GM19438 (cell line): ENCODE data around the gene ADAMTS4.

Source experiments
- ATAC-seq: cut with Tn5 transposase; IDR thresholded peaks from one replicate; pipeline ENCODE4 v1.9.1; 2021; ENCODE audit warnings: low read depth; ENCODE audit not compliant: unreplicated experiment

Gene ADAMTS4

DNA sequence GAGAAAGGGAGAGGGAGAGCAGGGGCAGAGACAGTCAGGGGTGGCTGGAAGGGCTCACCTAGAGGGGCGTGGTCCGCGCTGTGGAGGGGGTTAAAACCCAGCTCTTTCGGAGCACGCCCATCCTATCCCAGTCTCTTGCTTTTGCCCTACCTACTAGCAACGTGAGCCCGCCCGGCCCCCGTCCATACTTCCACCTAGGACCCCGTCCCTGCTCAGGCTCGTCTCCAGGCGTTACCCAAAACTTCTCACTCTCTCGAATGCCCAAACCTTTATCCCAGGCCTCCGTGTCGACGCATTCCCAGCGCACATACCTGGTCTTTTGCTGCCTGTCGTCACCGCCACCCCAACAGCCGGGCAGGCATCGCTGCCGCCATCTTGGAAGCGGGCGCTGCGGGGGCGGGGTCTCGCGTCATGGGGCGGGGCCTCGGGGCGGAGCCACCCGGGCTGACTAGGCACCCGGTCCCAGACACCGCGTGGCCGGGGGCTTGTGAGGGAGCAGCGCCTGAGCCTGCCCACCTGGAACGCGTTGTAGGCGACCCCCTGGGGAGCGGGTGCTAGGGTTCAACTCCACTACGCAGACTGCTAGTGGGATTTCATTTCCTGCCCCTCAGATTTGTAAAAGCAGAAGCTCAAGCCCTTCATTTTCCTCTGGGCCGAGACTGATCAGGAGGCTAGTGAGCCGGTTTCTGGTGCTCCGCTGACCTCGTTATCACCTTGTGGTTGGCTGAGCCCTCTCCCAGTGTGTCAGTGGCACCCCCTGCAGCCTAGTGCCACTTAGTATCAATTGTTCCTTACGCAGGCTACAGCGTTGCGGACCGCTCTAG, 21.5 kb downstream of the ADAMTS4 start, which contains the start of gene B4GALT3:
B4GALT3 (minus strand) TSS at position 396 of the 824 bp plus-strand sequence. CDS start 1,447 bp downstream, outside the sequence.
- ATAC-seq = peak; percentile 81

DNA sequence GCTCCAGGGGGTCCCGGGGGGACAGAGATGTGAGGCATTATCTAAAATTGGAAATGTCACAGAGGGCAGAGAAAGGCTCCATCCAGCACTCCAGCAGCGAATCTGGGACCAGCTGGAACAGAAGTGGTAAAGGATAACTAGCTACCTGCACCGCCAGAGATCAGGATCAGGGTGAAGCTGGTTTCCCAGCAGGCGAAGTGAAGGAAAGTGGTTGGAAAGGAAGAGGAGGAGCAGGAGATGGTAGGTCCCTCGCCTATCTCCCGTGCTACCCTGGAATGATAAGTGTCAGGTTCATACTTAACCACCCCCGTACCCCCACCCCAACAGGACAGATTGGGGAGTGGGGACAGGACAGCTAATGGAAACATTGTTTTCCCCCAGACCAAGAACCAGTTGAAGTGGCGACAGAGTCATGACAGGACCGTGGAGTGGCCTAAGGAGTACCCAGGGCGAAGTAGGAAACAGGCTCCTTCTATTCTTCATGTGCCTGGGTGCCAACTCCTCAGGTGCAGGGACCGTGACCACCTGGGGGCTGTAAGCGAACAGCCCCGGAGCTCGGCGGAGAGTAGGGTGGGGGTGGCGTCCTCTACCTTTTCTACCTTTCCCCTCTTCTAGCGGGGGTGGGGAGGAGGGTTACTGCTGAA, 22.3 kb downstream of the ADAMTS4 start:
- ATAC-seq = no peak

DNA sequence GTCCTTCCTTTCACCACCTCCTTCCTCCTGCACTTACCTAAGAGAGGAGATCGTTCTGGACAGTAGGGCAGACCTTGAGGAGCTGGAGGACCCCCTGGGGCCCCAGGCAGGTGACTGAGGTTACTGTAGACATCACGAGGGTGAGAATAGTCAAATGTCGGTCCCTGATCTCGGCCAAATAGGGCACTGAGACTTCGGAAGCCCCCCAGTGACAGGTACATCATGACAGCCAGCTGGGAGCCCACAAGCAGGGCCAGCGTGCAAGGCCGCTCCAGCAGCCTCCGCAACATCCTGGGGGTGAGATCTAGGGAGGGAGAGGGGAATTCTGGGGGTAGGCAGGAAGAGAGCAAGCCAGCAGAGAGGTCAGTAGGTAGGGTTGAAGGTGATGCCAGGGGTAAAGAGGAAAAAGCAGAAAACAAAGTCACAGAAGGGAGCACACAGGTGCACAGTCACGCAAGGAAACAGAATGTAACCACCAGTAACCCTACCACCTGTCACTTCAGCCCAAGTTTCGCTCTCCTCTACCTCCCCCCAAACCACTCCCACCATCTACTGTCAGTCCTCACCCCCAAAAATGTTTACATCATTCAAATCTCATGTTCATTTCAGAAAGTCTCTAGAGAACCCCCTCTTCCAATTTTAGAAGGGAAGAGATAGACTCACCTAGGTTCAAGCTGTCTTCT, 22.9 kb downstream of the ADAMTS4 start:
- no peak for ATAC-seq

GRCh38 chr1:161174911-161175310, 23.9 kb downstream of the ADAMTS4 start:
- ATAC-seq = no peak

- ATAC-seq = no peak
Measured at GRCh38 chr1:161173711-161174110, 25.1 kb downstream of the ADAMTS4 start.

GRCh38 chr1:161172776-161173376, 26.0 kb downstream of the ADAMTS4 start:
- no peak for ATAC-seq

- ATAC-seq = no peak
Measured at GRCh38 chr1:161172349-161172748, 26.5 kb downstream of the ADAMTS4 start.

DNA sequence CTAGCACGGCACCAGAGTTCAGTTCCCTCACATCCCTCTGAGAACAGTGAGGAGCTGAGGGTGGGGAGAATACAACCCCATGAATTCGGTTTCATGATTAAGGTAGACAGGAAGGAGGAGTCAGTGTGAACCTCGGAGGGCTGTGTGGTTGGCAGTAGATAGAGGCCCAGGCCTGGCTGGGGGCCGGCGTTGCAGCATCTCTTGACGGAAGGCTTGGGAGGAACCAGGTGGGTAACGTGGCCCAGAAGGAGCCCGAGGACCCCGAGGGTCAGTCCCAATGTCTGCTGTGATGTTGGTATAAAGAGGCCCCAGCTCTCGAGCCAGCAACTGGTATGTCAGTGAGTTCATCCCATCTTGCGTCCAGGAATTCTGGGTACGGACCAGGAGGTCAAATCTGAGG, 27.2 kb downstream of the ADAMTS4 start:
- no peak for ATAC-seq

GRCh38 chr1:161171191-161171590, 27.7 kb downstream of the ADAMTS4 start:
- ATAC-seq = no peak

GRCh38 chr1:161168906-161169305, 29.9 kb downstream of the ADAMTS4 start:
- no peak for ATAC-seq

DNA sequence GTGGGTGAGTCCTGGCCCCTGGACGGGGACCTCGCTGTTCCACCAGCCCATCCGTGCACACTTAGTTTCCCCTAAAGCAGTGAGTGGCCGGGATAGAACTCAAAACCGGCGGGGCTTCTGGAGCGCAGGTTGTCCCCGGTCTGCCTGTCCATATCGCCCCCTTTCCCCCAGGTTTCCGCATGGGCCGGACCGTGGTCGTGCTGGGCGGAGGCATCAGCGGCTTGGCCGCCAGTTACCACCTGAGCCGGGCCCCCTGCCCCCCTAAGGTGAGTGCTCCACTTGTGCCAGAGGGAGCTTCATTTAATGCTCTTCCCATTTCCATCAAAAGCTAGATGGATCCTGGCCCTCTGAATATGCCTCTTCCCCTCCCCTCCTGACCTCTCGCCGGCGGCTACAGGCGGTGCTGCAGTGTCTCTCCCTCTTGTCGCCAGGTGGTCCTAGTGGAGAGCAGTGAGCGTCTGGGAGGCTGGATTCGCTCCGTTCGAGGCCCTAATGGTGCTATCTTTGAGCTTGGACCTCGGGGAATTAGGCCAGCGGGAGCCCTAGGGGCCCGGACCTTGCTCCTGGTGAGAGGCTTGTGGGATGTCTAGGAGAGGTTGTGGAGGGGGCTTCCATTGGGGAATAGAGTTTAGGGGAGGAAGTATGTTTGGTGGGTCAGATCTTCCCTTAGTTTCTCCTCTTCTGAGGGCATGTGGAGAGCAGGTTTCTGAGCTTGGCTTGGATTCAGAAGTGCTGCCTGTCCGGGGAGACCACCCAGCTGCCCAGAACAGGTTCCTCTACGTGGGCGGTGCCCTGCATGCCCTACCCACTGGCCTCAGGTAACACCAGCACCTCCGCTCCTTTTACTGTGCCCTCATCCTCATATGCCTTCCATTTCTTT, 31.9 kb downstream of the ADAMTS4 start:
- peak; percentile 5 for ATAC-seq

GRCh38 chr1:161165742-161166668, 32.8 kb downstream of the ADAMTS4 start, which contains the start of gene PPOX:
Gene PPOX (plus strand): TSS chr1:161166426. CDS start chr1:161166848, 422 bp downstream.
- peak; percentile 93 for ATAC-seq

DNA sequence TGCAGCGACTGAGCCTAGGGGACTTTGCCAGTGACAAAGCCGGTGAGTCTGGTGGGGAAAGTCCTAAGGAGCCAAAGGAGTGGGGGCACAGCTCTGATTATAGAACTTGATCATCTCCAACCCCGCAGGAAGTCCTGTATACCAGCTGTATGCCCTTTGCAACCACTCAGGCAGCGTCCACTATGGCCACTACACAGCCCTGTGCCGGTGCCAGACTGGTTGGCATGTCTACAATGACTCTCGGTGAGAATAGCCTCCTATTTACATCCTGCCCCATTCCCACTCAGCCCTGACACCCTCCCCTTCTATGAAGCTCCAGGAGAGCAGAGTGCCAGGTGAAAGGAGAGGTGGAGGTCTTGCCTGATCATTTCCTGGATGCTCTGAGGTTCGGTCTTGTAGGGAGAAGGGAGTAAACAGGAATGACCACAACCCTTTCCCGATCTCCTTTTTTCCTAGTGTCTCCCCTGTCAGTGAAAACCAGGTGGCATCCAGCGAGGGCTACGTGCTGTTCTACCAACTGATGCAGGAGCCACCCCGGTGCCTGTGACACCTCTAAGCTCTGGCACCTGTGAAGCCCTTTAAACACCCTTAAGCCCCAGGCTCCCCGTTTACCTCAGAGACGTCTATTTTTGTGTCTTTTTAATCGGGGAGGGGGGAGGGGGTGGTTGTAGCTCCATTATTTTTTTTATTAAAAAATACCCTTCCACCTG, 33.8 kb downstream of the ADAMTS4 start:
- no peak for ATAC-seq

GRCh38 chr1:161163793-161164192, 35.1 kb downstream of the ADAMTS4 start:
- no peak for ATAC-seq

DNA sequence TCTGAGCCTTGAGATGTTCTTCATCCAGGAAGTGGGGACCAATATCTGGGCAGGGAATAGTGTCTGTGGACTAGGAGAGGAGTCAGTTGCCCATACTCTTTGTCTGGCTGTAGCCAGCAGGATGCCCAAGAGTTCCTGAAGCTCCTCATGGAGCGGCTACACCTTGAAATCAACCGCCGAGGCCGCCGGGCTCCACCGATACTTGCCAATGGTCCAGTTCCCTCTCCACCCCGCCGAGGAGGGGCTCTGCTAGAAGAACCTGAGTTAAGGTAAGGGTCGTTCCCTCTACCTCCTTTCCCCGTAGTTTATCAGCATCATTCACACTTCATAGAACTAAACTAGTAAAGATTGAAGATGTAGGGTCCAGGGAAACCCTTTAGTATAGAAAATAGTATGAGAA, 36.0 kb downstream of the ADAMTS4 start:
- no peak for ATAC-seq

- ATAC-seq = no peak
Measured at GRCh38 chr1:161162052-161162451, 36.8 kb downstream of the ADAMTS4 start.

DNA sequence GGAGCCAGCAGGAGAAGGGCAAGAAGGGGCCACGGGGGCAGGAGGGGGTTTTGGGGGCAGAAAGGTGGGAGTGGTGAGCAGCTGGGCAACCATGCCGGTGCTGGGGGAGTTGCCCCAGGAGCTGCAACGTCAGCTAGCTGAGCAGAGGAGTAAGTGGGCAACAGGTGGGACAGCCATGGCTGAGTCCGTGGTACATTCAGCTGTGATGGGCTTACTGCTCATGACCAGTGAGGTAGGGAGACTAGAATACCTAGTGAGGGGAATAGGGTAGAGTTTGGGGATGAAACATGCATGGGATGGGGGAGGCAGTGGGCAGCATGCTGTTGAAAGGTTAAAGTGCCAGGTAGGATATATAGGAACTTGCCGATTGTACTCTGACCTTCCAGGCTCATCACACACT, 37.2 kb downstream of the ADAMTS4 start:
- ATAC-seq = no peak

- no peak for ATAC-seq
Measured at GRCh38 chr1:161160671-161161145, 38.1 kb downstream of the ADAMTS4 start.
